ENCODE results near the gene PCDH9. TPM values are rescaled to one million over a fixed set of nuclear protein-coding genes. Genes with fewer than 3 reads are reported as not detected.

PCDH9 gene
- total RNA-seq, 2 experiments from 2014 or later, result 0.20 to 0.23 TPM

DNA sequence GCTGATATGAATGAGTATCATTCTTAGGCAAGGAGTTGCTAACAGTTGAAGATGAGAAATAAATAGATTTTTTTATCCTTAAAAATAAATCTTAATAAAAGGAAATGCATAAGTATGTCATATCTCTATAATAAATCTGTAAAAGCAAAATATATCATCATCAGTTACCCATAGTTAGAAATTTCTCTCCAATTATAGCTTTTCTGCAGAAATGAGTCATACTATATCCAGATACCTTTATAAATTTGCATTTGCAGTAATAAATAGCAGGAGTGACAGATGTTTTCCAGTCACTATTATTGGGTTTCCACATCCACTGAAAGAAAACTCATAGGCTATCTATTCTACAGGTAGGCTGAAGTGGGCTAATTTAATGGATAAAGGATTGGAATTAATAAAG lies 829.8 kb downstream of the PCDH9 start:
- Mint-ChIP-seq H3K4me3 (no peak overlapping the region), H3K36me3 (no peaks in the 10 kb centered on the region), H3K9me3 (no peaks in the 10 kb centered on the region), H3K27ac (no peak overlapping the region), H3K4me1 (no peaks in the 10 kb centered on the region), H3K27me3 (no peaks in the 10 kb centered on the region)
- DNase-seq, result no peak

DNA sequence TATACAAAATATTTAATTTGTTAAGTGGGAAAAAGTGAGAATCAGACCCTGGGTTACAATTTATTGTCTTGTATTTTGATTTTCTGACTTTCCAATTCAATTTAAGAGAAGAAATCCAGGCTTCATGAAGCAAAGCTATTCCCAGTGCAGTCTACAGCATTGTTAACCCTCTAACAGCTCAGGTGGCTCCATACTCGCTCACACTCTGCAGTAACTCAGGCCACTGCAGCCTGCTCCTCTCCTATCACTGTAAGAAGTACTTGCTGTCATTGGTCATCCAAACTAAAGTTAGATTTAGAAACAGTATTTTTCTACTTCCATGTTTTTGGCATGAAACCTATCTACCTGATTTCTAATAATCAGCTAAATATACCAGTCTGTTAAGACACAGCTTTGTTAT lies 830.3 kb downstream of the PCDH9 start:
- Mint-ChIP-seq H3K27me3 (no peaks in the 10 kb centered on the region), H3K9me3 (no peaks in the 10 kb centered on the region)

DNA sequence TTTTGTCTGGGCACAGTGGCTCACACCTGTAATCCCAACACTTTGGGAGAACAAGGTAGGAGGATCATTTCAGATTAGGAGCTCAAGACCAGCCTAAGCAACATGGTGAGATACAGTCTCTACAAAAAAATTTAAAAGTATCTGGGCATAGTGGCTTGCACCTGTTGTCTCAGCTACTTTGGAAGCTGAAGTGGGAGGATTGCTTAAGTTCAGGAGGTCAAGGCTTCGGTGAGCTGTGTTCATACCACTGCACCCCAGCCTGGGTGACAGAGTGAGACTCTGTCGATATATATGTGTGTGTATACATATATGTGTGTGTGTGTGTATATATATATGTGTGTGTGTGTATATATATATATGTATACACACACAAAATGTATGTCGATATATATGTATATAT lies 833.0 kb downstream of the PCDH9 start:
- H3K27me3 Mint-ChIP-seq, result no peaks in the 10 kb centered on the region
- no peaks in the 10 kb centered on the region for H3K36me3 Mint-ChIP-seq
- no peak overlapping the region for H3K27ac Mint-ChIP-seq
- H3K9me3 Mint-ChIP-seq, result no peaks in the 10 kb centered on the region
- DNase-seq, result no peak
- H3K4me3 Mint-ChIP-seq, result no peak overlapping the region
- H3K4me1 Mint-ChIP-seq, result no peaks in the 10 kb centered on the region

More for the DNA sequence above, 830.3 kb downstream of the PCDH9 start:
- no peaks in the 10 kb centered on the region for H3K4me1 Mint-ChIP-seq
- H3K36me3 Mint-ChIP-seq, result no peaks in the 10 kb centered on the region
- DNase-seq, result no peak
- H3K4me3 Mint-ChIP-seq, result no peak overlapping the region
- no peak overlapping the region for H3K27ac Mint-ChIP-seq

GRCh38 chr13:66391322-66391721 lies 838.8 kb downstream of the PCDH9 start:
- no peaks in the 10 kb centered on the region for H3K27me3 Mint-ChIP-seq
- DNase-seq, result no peak

DNA sequence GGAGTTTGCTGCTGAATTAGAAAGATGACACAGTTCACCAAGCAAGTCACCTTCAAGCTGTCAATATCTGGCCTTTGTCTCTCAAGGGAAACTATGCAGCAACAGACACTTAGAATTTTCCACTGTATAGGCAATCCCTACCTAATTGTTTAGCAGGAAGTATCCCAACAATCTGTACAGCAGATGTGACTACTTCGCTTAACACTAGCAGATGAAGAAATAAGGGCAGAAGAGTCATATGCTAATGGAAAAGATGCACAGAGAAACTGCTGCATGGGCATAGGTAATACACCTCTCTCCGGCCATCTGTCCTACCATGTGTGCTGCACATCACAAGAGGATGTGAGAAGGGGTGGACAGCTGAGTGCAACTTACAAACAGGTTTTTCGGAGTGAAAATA lies 851.2 kb downstream of the PCDH9 start:
- Mint-ChIP-seq H3K9me3 (peaks cover 1% of the 10 kb centered on the region), H3K4me1 (no peaks in the 10 kb centered on the region), H3K27me3 (no peaks in the 10 kb centered on the region), H3K27ac (no peak overlapping the region), H3K36me3 (no peaks in the 10 kb centered on the region), H3K4me3 (no peak overlapping the region)
- no peak for DNase-seq

More at GRCh38 chr13:66391322-66391721, 838.8 kb downstream of the PCDH9 start:
- no peaks in the 10 kb centered on the region for H3K36me3 Mint-ChIP-seq
- H3K4me1 Mint-ChIP-seq, result no peaks in the 10 kb centered on the region
- H3K27ac Mint-ChIP-seq, result no peak overlapping the region
- no peak overlapping the region for H3K4me3 Mint-ChIP-seq
- peaks cover 1% of the 10 kb centered on the region for H3K9me3 Mint-ChIP-seq

DNA sequence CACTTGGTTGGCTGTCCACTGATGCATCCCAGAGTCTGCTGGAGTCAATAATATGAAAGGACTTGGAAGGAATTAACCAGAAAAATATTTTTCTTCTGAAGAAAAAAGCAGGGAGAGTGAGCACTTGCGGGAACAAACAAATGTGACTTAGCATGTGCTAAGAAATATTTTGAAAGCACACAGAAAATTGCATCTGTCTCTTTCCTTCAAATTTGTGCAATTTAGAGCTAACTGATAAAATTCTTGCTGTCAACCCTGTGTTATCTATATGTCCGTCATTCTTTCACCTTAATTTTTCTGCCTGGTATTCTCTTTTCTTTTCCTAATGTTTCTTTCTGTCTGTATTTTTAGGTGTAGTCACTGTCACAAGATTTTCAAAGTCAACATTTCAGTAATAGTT lies 852.6 kb downstream of the PCDH9 start:
- H3K4me3 Mint-ChIP-seq, result no peak overlapping the region
- no peak overlapping the region for H3K27ac Mint-ChIP-seq
- H3K27me3 Mint-ChIP-seq, result no peaks in the 10 kb centered on the region
- no peaks in the 10 kb centered on the region for H3K4me1 Mint-ChIP-seq
- no peaks in the 10 kb centered on the region for H3K36me3 Mint-ChIP-seq
- DNase-seq, result no peak
- H3K9me3 Mint-ChIP-seq, result peaks cover 1% of the 10 kb centered on the region

DNA sequence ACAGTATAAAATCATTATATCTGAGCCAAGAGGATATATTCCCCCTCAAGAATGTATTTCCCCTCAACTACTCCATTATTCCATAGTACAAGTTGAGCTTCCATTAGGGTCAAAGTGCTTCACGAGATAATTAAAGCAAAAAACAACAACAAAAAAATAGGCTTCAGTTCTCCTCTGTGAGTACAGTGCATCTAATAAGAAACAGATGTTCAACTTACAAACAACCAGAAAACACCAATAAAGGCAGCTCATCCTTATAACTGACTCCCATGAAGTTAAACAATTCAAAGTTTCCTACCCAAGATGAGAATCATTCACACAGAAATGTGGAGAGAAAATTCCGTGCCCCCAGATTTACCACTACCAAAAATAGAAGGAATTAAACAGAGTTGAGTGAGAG lies 854.4 kb downstream of the PCDH9 start:
- H3K4me3 Mint-ChIP-seq, result no peak overlapping the region
- DNase-seq, result no peak
- H3K36me3 Mint-ChIP-seq, result no peaks in the 10 kb centered on the region
- no peaks in the 10 kb centered on the region for H3K4me1 Mint-ChIP-seq
- H3K27ac Mint-ChIP-seq, result no peak overlapping the region
- peaks cover 1% of the 10 kb centered on the region for H3K9me3 Mint-ChIP-seq
- H3K27me3 Mint-ChIP-seq, result no peaks in the 10 kb centered on the region

DNA sequence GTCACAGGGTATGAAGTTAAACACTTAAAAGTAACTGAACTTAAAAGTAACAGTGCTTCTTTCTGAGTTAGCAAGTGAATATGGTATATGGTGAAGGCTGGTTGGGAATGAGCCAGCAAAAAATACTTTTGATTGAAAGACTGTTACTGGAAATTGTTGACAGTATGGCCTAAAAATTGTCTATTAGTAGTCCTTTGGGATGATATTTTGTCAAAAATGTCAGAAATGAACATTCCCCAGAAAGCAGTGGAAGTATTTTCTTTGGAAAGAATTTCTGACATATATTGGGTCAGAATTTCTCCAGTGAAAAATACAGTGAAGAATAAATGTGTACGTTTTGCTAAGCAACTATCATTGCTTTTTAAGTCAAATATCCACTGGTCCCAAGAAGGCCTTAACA lies 860.5 kb downstream of the PCDH9 start:
- H3K27me3 Mint-ChIP-seq, result no peaks in the 10 kb centered on the region
- no peak overlapping the region for H3K4me3 Mint-ChIP-seq
- H3K36me3 Mint-ChIP-seq, result no peaks in the 10 kb centered on the region
- DNase-seq, result no peak
- H3K9me3 Mint-ChIP-seq, result no peaks in the 10 kb centered on the region
- H3K27ac Mint-ChIP-seq, result no peak overlapping the region
- no peaks in the 10 kb centered on the region for H3K4me1 Mint-ChIP-seq

DNA sequence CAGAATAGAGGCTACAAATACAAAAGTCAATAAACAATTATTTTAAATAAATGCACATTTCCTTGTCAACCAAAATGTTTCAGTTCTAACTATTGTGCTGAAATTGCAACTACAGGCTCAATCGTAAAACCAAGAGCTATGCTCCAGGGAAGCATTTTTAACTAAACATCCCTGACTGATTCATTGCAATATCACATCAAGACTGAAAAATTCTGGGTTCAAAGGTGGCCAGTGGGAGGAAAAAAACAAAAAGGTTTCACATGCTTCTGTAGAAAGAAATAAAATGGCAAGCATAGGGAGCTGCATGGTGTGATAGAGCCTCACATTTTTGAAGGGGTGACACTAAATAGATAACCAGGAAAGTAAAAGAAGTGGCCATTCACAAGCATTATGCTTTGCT lies 862.8 kb downstream of the PCDH9 start:
- Mint-ChIP-seq H3K4me1 (peaks cover 2% of the 10 kb centered on the region), H3K9me3 (no peaks in the 10 kb centered on the region), H3K36me3 (no peaks in the 10 kb centered on the region), H3K4me3 (no peak overlapping the region), H3K27me3 (no peaks in the 10 kb centered on the region), H3K27ac (no peak overlapping the region)
- DNase-seq, result no peak

DNA sequence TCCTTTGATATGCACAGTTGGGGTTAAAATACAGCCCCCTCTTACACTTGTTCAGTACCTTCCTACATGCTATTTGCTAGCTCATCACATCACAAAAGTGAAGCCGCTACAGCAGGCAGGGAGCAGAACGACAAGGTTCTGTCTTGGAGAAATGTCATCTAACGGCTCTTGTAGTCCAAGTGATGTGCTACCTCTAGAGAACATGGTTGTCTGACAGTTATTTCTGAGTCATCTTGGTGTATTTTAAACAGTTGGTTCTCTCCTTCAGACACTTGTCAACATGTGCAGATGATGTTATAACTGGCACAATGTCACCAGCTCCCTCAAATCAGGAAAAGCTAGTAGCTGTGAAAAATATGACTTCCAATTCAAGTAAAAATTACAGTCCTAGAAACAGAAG lies 865.0 kb downstream of the PCDH9 start:
- Mint-ChIP-seq H3K9me3 (no peaks in the 10 kb centered on the region), H3K4me3 (no peak overlapping the region), H3K4me1 (peaks cover 2% of the 10 kb centered on the region), H3K27ac (no peak overlapping the region), H3K36me3 (no peaks in the 10 kb centered on the region), H3K27me3 (no peaks in the 10 kb centered on the region)
- DNase-seq, result no peak

DNA sequence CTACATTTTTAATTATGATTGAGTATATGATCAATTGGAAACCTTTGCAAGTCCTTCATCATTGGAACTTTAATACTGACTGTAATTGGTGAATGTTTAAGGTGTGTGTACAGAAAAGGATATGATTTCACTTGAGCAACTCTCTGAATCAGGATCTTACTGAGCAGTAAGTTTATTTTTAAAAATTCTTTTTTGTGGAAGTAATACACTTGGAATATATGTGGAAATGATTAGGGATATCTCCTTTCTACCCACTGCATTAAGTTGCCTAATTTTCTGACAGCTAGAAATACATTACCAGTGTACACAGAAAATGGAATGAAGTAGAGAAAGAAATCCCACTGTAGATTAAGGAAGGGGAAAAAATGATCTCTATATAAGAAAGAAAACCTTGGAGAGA lies 865.8 kb downstream of the PCDH9 start:
- Mint-ChIP-seq H3K27ac (no peak overlapping the region), H3K9me3 (no peaks in the 10 kb centered on the region), H3K4me3 (no peak overlapping the region), H3K4me1 (peaks cover 2% of the 10 kb centered on the region), H3K27me3 (no peaks in the 10 kb centered on the region), H3K36me3 (no peaks in the 10 kb centered on the region)
- DNase-seq, result no peak

- no peak overlapping the region for H3K27ac Mint-ChIP-seq
- no peak overlapping the region for H3K4me3 Mint-ChIP-seq
- no peaks in the 10 kb centered on the region for H3K9me3 Mint-ChIP-seq
- H3K36me3 Mint-ChIP-seq, result no peaks in the 10 kb centered on the region
- H3K27me3 Mint-ChIP-seq, result no peaks in the 10 kb centered on the region
- DNase-seq, result no peak
- peaks cover 2% of the 10 kb centered on the region for H3K4me1 Mint-ChIP-seq
Observed at GRCh38 chr13:66362485-66362884, 867.7 kb downstream of the PCDH9 start.

- Mint-ChIP-seq H3K27ac (no peak overlapping the region), H3K27me3 (no peaks in the 10 kb centered on the region), H3K4me3 (no peak overlapping the region), H3K4me1 (peaks cover 2% of the 10 kb centered on the region), H3K9me3 (no peaks in the 10 kb centered on the region), H3K36me3 (no peaks in the 10 kb centered on the region)
- no peak for DNase-seq
Observed at GRCh38 chr13:66359910-66360552, 870.1 kb downstream of the PCDH9 start.

- Mint-ChIP-seq H3K4me3 (no peak overlapping the region), H3K27ac (no peak overlapping the region), H3K27me3 (no peaks in the 10 kb centered on the region), H3K9me3 (no peaks in the 10 kb centered on the region), H3K4me1 (peaks cover 2% of the 10 kb centered on the region), H3K36me3 (no peaks in the 10 kb centered on the region)
- no peak for DNase-seq
Observed at GRCh38 chr13:66359393-66359792, 870.7 kb downstream of the PCDH9 start.

GRCh38 chr13:66358564-66358963 lies 871.6 kb downstream of the PCDH9 start:
- no peak for DNase-seq
- no peaks in the 10 kb centered on the region for H3K27me3 Mint-ChIP-seq
- H3K9me3 Mint-ChIP-seq, result no peaks in the 10 kb centered on the region
- no peak overlapping the region for H3K27ac Mint-ChIP-seq
- no peaks in the 10 kb centered on the region for H3K36me3 Mint-ChIP-seq
- H3K4me3 Mint-ChIP-seq, result no peak overlapping the region
- H3K4me1 Mint-ChIP-seq, result peaks cover 2% of the 10 kb centered on the region

DNA sequence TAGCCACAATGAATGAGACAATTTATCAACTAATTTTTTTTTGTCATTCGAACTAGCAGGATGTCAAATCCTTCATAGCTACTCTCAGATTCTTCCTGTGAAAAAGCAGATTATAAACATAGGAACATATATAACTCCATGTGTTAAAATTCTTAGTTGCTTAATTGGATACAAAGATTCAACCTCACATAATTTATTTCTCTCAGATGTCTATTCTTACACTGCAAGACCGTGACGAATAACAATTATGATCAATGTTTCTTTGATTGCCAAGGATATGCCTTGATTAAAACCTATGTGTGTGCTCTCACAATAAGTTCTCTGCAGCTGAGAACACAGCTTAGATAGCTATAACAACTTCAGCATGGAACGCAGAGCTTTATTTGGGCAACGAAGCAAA lies 872.7 kb downstream of the PCDH9 start:
- no peaks in the 10 kb centered on the region for H3K36me3 Mint-ChIP-seq
- no peak for DNase-seq
- H3K9me3 Mint-ChIP-seq, result no peaks in the 10 kb centered on the region
- peaks cover 1% of the 10 kb centered on the region for H3K4me1 Mint-ChIP-seq
- no peak overlapping the region for H3K4me3 Mint-ChIP-seq
- no peaks in the 10 kb centered on the region for H3K27me3 Mint-ChIP-seq
- H3K27ac Mint-ChIP-seq, result no peak overlapping the region

Measured in activated naive CD8-positive, alpha-beta T cell treated with anti-CD3 and anti-CD28 coated beads for 36 hours (primary cell).